Amygdala (tissue), 56 donors: ENCODE results near the gene TMEM255A.
A peak's percentile ranks its signal among the peaks of the same experiment; 100 is the strongest.

Experiments
- DNase-seq, 56 donors: peaks; one replicate each; lab custom pipeline; 2025; lab: John Stamatoyannopoulos, UW

The TMEM255A gene

GRCh38 chrX:120271218-120271617 is 40.0 kb downstream of the TMEM255A start:
- DNase-seq = peak in 1 of 56 donors; percentile 0

GRCh38 chrX:120270567-120270966 is 40.7 kb downstream of the TMEM255A start:
- DNase-seq = no peak

GRCh38 chrX:120269373-120270035 is 41.8 kb downstream of the TMEM255A start:
- DNase-seq = no peak

- DNase-seq = peak in 1 of 56 donors; percentile 0
These were observed 46.9 kb downstream of the TMEM255A start for GRCh38 chrX:120264341-120264740.

GRCh38 chrX:120262859-120263708 is 48.2 kb downstream of the TMEM255A start:
- DNase-seq = peak in 30 of 56 donors; percentile 0 to 52 (median 8)

- DNase-seq = no peak
These were observed 50.9 kb downstream of the TMEM255A start for GRCh38 chrX:120260369-120260768.

GRCh38 chrX:120253784-120254183 is 57.5 kb downstream of the TMEM255A start:
- DNase-seq = no peak

GRCh38 chrX:120251471-120252011 is 59.7 kb downstream of the TMEM255A start:
- peak in 29 of 56 donors; percentile 0 to 46 (median 9) for DNase-seq

GRCh38 chrX:120250522-120251271 is 60.6 kb downstream of the TMEM255A start, which contains the start of gene ZBTB33:
Gene ZBTB33 (plus strand): TSS chrX:120250812. CDS start chrX:120253416, 2,604 bp downstream.
- DNase-seq = peak; percentile 9 to 88 (median 72)

- DNase-seq = peak in 53 of 56 donors; percentile 0 to 78 (median 24)
These were observed 66.3 kb downstream of the TMEM255A start for GRCh38 chrX:120244735-120245498.

GRCh38 chrX:120244395-120244734 is 66.9 kb downstream of the TMEM255A start:
- no peak for DNase-seq

GRCh38 chrX:120242813-120243212 is 68.4 kb downstream of the TMEM255A start:
- no peak for DNase-seq

- DNase-seq = no peak
These were observed 72.3 kb downstream of the TMEM255A start for GRCh38 chrX:120238933-120239332.

GRCh38 chrX:120236687-120237479 is 74.4 kb downstream of the TMEM255A start:
- DNase-seq = no peak

- no peak for DNase-seq
These were observed 76.0 kb downstream of the TMEM255A start for GRCh38 chrX:120235284-120235683.

GRCh38 chrX:120228187-120228908 is 82.9 kb downstream of the TMEM255A start:
- no peak for DNase-seq

GRCh38 chrX:120224388-120224787 is 86.9 kb downstream of the TMEM255A start:
- no peak for DNase-seq

GRCh38 chrX:120223374-120223773 is 87.9 kb downstream of the TMEM255A start:
- DNase-seq = no peak
